AG09309 (cell line): ENCODE data around the gene FAP.

Experiments used
- DNase-seq: peaks from one replicate; pipeline ENCODE4 v3.0.0-alpha.2; 2010; ENCODE audit warnings: low read depth
- H3K4me3 ChIP-seq: 2 replicates; pipeline ENCODE4 v1.5.1; 2011; ENCODE audit warnings: mild to moderate bottlenecking, low read depth, low read length, moderate library complexity; ENCODE audit not compliant: control insufficient read depth
- CTCF ChIP-seq: IDR thresholded peaks from 2 replicates; pipeline ENCODE4 v1.5.1; 2011; ENCODE audit warnings: mild to moderate bottlenecking, low read depth, low read length, inconsistent platforms; ENCODE audit not compliant: insufficient read depth, control insufficient read depth; ENCODE audit errors: missing control alignments

Gene FAP

DNA sequence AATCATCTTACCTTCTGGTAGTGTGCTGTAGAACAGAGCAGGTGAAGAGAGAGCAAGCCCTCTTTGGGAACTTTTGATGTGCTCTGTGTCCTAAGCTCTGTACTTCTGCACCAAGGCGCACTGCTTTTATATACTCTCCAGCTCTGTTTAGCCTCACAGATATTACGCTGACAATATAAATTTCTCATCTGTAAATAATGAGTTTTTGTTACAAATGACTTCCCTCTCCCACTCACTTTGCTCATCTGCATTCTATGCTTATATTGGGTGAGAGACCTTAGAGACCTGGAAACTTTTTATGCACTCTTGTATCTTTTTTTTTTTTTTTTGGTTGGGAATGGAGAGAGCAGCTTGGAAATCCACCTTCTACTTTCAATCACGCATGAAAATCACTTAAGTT lies 91.1 kb downstream of the FAP start, which contains the start of gene GCG:
GCG (minus strand) TSS at position 101 of the 400 bp plus-strand sequence. CDS start 3,069 bp downstream, outside the sequence.
- TF ChIP-seq CTCF, result no peak
- no peak within 1 kb of the TSS for H3K4me3 ChIP-seq
- DNase-seq, result no peak

- no peak overlapping the region for H3K4me3 ChIP-seq
- no peak for TF ChIP-seq CTCF
- no peak for DNase-seq
Observed at GRCh38 chr2:162149940-162150339, 93.3 kb downstream of the FAP start.

DNA sequence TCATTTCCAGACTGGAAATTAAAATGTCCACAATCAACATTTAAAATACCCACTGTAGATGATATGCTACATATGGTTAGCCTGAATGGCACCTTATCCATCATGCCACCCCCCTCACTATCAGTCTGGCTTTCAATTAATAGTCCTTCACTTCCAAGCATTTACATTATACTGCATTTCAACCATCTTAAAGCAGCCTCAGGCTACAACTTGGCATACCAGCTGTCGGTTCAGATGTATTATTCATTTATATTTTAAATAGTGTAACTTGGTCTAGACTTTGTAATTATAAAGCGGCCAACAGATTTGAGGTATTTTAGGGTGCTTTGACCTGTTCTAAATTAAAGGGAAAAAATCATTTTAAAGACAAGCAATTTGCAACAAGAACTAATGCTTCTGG lies 93.8 kb downstream of the FAP start:
- DNase-seq, result no peak
- TF ChIP-seq CTCF, result no peak
- no peak overlapping the region for H3K4me3 ChIP-seq

DNA sequence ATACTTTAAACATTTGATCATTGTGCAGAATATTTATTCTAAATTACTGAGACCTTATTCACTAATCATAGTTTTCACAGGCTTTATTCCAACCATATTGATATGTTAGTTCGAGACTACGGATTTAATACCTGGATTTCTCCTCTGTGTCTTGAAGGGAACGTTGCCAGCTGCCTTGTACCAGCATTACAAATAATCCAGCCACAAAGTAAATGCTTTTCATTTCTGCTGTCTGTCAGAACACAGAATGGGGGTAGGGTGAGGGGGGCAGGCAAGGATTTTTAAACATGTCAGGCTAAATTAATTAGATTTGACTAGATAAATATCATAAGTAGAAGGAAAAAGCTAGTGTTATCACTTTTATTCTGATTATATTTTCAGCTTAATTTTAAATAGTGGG lies 94.3 kb downstream of the FAP start:
- H3K4me3 ChIP-seq, result no peak overlapping the region
- DNase-seq, result no peak
- no peak for TF ChIP-seq CTCF

DNA sequence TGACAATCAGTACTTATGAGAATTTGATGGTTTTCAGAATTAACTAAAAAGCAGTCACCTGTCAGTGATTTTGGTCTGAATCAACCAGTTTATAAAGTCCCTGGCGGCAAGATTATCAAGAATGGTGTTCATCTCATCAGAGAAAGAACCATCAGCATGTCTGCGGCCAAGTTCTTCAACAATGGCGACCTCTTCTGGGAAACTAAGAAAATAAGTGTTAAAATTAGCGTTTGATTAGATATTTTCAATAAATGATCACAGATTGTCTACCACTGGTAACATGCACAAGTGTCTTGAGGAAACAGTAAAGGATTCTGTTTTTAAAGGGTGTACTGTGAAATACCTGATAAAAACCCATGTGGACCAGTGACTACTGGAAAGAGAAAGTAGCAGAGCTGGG lies 99.3 kb downstream of the FAP start:
- no peak overlapping the region for H3K4me3 ChIP-seq
- no peak for TF ChIP-seq CTCF
- DNase-seq, result no peak

- TF ChIP-seq CTCF, result no peak
- no peak overlapping the region for H3K4me3 ChIP-seq
- DNase-seq, result no peak
Observed at GRCh38 chr2:162138310-162138709, 104.9 kb downstream of the FAP start.

- no peak for TF ChIP-seq CTCF
- no peak overlapping the region for H3K4me3 ChIP-seq
- DNase-seq, result no peak
Observed at GRCh38 chr2:162127422-162127821, 115.8 kb downstream of the FAP start.
